BLaER1 treated with 17β-estradiol and CSF1 and Interleukin-3, amounts not matched to agents 10 nM and 100 nM (cell line): Measurements from ENCODE around the gene COPA.

ENCODE experiments used
- H3K27ac ChIP-seq, 11 experiments: shearing (Covaris generic); formaldehyde crosslinking; 2 replicates each; pipeline ENCODE4 v1.8.1; 2022
- H3K27me3 ChIP-seq, 11 experiments: shearing (Covaris generic); formaldehyde crosslinking; 2 replicates each; pipeline ENCODE4 v1.8.1; 2022
- H3K36me3 ChIP-seq, 11 experiments: shearing (Covaris generic); formaldehyde crosslinking; 2 replicates each; pipeline ENCODE4 v1.8.1; 2022
- H3K4me1 ChIP-seq, 10 experiments: shearing (Covaris generic); formaldehyde crosslinking; 2 replicates each; pipeline ENCODE4 v1.8.1; 2022
- H3K4me2 ChIP-seq, 11 experiments: shearing (Covaris generic); formaldehyde crosslinking; 2 replicates each; pipeline ENCODE4 v1.8.1; 2022
- H3K4me3 ChIP-seq, 10 experiments: shearing (Covaris generic); formaldehyde crosslinking; 2 replicates each; pipeline ENCODE4 v1.8.1; 2022
- H3K9ac ChIP-seq, 11 experiments: shearing (Covaris generic); formaldehyde crosslinking; 2 replicates each; pipeline ENCODE4 v1.8.1; 2022
- H3K9me3 ChIP-seq, 11 experiments: shearing (Covaris generic); formaldehyde crosslinking; replicated peaks in 1 of 11; 2 replicates each; pipeline ENCODE4 v1.8.1; 2022
- H4K20me1 ChIP-seq, 11 experiments: shearing (Covaris generic); formaldehyde crosslinking; 2 replicates each; pipeline ENCODE4 v1.8.1; 2022
- Cebpa-rat ChIP-seq, 11 experiments: shearing (Covaris generic); IDR thresholded peaks; 2 replicates each; pipeline ENCODE4 v1.8.1; 2022

The COPA gene

DNA sequence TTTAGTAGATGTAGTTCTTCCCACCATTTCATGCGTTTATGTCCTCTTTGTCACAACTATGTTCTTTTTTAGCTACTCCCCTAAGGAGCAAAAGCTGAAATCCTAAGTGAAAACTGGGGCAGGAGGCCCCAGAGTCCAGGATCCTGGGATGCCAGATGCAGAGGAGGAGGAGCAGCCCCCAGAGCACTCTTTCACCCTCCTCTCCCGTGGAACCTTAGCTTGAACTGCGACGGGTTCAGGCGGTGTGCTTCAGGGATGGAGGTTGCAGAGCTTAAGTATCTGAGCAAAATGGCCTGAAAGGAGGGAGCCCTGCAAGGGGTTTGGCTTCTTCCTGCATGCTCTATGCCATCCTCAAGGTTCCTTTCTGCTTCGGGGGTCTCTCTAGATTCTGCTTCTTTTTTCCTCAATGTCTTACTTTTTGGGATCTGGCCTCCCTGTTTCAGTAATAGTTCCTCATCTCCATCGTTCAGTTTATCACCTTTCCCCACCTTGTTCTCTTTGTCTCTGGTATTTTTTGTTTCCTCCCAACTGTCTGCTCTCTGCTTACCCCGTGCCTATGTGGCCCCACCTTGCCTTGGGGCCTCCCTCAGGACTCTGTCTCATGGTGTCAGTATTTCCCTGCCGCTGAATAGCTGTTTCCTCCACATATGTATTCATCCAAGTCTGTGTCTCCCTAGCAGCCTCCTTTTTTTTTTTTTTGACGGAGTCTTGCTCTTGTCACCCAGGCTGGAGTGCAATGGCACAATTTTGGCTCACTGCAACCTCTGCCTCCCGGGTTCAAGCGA lies 21.1 kb upstream of the COPA start:
- H4K20me1 ChIP-seq, result peaks cover 0 to 4% (median 0%) of the 10 kb centered on the region in 11 experiments; a peak in 1 of 22 replicates
- H3K4me2 ChIP-seq, result no peak overlapping the region
- no peak for TF ChIP-seq Cebpa-rat (IDR thresholded peaks at IDR 0.05)
- peaks cover 0 to 27% (median 18%) of the 10 kb centered on the region in 11 experiments; a peak in 17 of 22 replicates for H3K36me3 ChIP-seq
- no peaks in the 10 kb centered on the region for H3K27me3 ChIP-seq
- no peak overlapping the region for H3K4me3 ChIP-seq
- no peaks in the 10 kb centered on the region for H3K9me3 ChIP-seq
- no peak overlapping the region for H3K9ac ChIP-seq
- peaks cover 27 to 45% (median 40%) of the 10 kb centered on the region in 10 experiments for H3K4me1 ChIP-seq
- no peak overlapping the region for H3K27ac ChIP-seq

DNA sequence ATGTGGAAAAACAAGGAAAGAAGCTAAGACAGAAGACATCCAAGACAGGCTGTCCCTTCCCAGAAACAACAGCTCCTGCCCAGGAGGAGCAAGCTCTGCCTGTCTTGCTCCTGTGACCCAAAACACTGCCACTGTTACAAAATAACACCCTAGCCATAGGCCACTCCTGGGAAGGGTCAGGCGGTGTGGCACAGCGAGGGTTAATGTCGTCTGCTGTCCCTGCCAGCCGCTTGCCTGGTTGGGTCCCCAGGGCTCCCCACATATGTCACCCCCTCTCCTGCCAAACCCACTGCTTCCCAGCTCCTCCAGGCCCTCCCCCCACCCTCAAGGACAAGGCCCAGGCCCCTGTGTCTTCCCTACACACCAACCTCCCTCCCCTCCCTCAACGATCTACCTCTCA lies 20.0 kb upstream of the COPA start:
- no peak for TF ChIP-seq Cebpa-rat (IDR thresholded peaks at IDR 0.05)
- peak overlapping the region in 9 of 11 experiments; percentile 12 to 70 (median 41); a peak in 11 of 22 replicates for H3K27ac ChIP-seq

DNA sequence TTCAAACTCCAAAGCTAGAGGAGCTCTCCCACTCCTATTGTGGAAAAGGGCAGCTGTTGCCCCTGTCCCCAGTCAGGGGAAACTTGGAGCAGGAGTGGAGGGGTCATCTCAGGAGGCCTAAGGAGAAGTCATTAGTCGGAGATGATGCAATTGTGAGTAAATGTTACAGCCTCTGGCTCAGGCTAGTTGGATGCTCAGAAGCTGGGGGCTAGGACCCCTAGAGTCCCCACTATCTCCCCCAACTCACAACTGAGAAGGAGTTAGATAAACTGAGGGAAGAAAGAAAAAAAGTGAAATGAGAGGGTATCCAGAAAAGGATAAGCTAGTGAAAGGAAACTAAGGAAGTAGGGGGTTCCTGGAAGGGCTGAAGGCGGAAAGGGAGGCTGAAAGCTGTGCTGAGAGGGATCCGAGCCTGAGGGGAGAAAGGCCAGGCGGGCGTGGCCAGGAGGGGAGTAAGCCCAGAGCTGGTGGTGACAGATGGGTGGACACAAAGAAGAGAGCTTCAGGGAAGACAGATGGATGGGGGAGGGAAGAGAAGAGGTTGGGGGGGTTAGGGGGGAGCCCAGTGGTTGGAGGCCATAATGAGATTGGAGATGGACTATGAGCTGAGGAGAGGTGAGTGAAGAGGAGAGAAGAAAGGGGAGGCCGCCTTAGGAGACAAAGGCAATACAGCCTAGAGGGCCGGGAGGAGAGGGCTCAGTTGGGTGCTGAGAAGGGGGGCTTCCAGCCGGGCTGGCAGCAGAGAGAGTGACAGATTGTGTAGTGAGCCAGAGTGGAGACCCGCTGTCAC lies 19.3 kb upstream of the COPA start:
- no peak overlapping the region for H3K4me3 ChIP-seq
- no peaks in the 10 kb centered on the region for H3K9me3 ChIP-seq
- peak overlapping the region in 10 of 11 experiments; percentile 19 to 70 (median 41); a peak in 15 of 22 replicates for H3K27ac ChIP-seq
- H4K20me1 ChIP-seq, result no peaks in the 10 kb centered on the region; a peak in 2 of 22 replicates
- H3K4me1 ChIP-seq, result peaks cover 27 to 43% (median 37%) of the 10 kb centered on the region in 10 experiments
- peak overlapping the region; percentile 27 to 75 (median 56); a peak in 20 of 22 replicates for H3K4me2 ChIP-seq
- H3K27me3 ChIP-seq, result no peaks in the 10 kb centered on the region
- 0 out of 22 replicates have a peak, but pooled peaks of 1 of the 11 experiments have one; percentile 31 for TF ChIP-seq Cebpa-rat (IDR thresholded peaks at IDR 0.05)
- H3K36me3 ChIP-seq, result peaks cover 16 to 45% (median 36%) of the 10 kb centered on the region in 11 experiments
- H3K9ac ChIP-seq, result peak overlapping the region in 3 of 11 experiments; percentile 3 to 44 (median 32); a peak in 5 of 22 replicates

More for the DNA sequence above, 20.0 kb upstream of the COPA start:
- Histone ChIP-seq H3K9me3 (no peaks in the 10 kb centered on the region), H3K4me1 (peaks cover 27 to 43% (median 38%) of the 10 kb centered on the region in 10 experiments), H3K27me3 (no peaks in the 10 kb centered on the region), H3K9ac (no peak overlapping the region), H3K4me3 (no peak overlapping the region), H3K36me3 (peaks cover 9 to 38% (median 29%) of the 10 kb centered on the region in 11 experiments), H4K20me1 (peaks cover 0 to 2% (median 0%) of the 10 kb centered on the region in 11 experiments; a peak in 2 of 22 replicates), H3K4me2 (peak overlapping the region in 9 of 11 experiments; percentile 27 to 75 (median 64); a peak in 6 of 22 replicates)

GRCh38 chr1:160361814-160362167 lies 18.7 kb upstream of the COPA start:
- peak overlapping the region in 9 of 11 experiments; percentile 21 to 70 (median 45); a peak in 14 of 22 replicates for H3K27ac ChIP-seq
- no peaks in the 10 kb centered on the region for H3K9me3 ChIP-seq
- H3K9ac ChIP-seq, result peak overlapping the region in 4 of 11 experiments; percentile 3 to 44 (median 22); a peak in 4 of 22 replicates
- H4K20me1 ChIP-seq, result peaks cover 0 to 3% (median 0%) of the 10 kb centered on the region in 11 experiments; a peak in 3 of 22 replicates
- H3K4me3 ChIP-seq, result no peak overlapping the region
- H3K4me2 ChIP-seq, result peak overlapping the region; percentile 27 to 75 (median 56); a peak in 20 of 22 replicates
- peaks cover 21 to 51% (median 41%) of the 10 kb centered on the region in 11 experiments for H3K36me3 ChIP-seq
- TF ChIP-seq Cebpa-rat (IDR thresholded peaks at IDR 0.05), result no peak
- H3K27me3 ChIP-seq, result no peaks in the 10 kb centered on the region
- H3K4me1 ChIP-seq, result peaks cover 27 to 43% (median 37%) of the 10 kb centered on the region in 10 experiments

DNA sequence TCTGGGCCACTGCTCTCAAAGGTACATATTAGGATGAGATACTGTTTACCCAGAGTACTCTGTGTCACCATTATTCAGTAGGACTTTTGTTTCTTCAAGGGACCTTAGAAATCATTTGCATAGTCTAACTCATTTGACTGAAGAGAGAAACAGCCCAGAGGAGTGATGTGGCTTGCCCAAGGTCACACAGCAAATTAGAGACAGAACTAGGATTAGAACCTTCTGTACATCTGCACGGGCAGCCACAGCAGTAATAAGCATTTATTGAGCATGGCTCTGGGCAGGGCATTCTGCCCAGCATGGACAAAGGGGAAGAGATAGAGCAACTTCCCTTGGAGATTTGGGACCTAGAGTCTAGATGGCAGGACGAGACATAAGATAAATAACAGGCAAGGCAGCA lies 18.1 kb upstream of the COPA start:
- H3K36me3 ChIP-seq, result peaks cover 27 to 56% (median 47%) of the 10 kb centered on the region in 11 experiments
- no peak for TF ChIP-seq Cebpa-rat (IDR thresholded peaks at IDR 0.05)
- H3K9ac ChIP-seq, result peak overlapping the region in 2 of 11 experiments; percentile 13 to 32; a peak in 1 of 22 replicates
- no peaks in the 10 kb centered on the region for H3K27me3 ChIP-seq
- no peak overlapping the region for H3K4me3 ChIP-seq
- H3K4me2 ChIP-seq, result peak overlapping the region in 9 of 11 experiments; percentile 41 to 75 (median 68); a peak in 18 of 22 replicates
- H3K27ac ChIP-seq, result peak overlapping the region in 5 of 11 experiments; percentile 31 to 70 (median 48); a peak in 7 of 22 replicates
- H3K4me1 ChIP-seq, result peaks cover 27 to 41% (median 37%) of the 10 kb centered on the region in 10 experiments
- H4K20me1 ChIP-seq, result peaks cover 0 to 8% (median 0%) of the 10 kb centered on the region in 11 experiments; a peak in 3 of 22 replicates
- no peaks in the 10 kb centered on the region for H3K9me3 ChIP-seq

DNA sequence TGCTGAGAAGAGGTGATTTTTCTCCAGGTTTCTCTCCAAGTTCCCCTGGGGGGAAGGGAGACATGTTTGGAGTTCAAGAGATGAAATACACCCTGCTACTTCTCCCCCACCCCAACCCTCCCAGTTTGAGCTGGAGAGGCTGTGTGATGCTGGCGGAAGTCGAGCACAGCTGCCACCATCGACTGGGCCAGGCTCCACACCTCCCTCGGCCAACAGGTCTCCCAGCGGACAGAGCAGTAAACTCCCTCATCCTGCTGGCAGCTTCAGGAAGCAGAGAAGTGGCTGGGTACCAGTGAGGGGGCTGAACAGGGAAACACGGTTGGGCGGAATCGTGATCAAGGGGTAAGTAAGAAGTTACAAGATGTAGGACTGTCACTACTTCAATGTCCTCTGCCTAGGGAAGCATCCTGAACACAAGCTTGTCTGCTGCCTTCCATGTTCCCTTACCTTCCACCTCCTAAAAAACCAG lies 17.2 kb upstream of the COPA start:
- peaks cover 37 to 66% (median 57%) of the 10 kb centered on the region in 11 experiments for H3K36me3 ChIP-seq
- peak overlapping the region in 9 of 11 experiments; percentile 1 to 74 (median 66); a peak in 17 of 22 replicates for H3K4me2 ChIP-seq
- H3K27ac ChIP-seq, result peak overlapping the region in 6 of 11 experiments; percentile 10 to 52 (median 26); a peak in 10 of 22 replicates
- peaks cover 27 to 41% (median 37%) of the 10 kb centered on the region in 10 experiments for H3K4me1 ChIP-seq
- no peaks in the 10 kb centered on the region for H3K9me3 ChIP-seq
- peak overlapping the region in 1 of 11 experiments; percentile 22; a peak in 1 of 22 replicates for H3K9ac ChIP-seq
- peaks cover 0 to 8% (median 0%) of the 10 kb centered on the region in 11 experiments; a peak in 3 of 22 replicates for H4K20me1 ChIP-seq
- TF ChIP-seq Cebpa-rat (IDR thresholded peaks at IDR 0.05), result no peak
- no peak overlapping the region for H3K4me3 ChIP-seq
- H3K27me3 ChIP-seq, result no peaks in the 10 kb centered on the region

DNA sequence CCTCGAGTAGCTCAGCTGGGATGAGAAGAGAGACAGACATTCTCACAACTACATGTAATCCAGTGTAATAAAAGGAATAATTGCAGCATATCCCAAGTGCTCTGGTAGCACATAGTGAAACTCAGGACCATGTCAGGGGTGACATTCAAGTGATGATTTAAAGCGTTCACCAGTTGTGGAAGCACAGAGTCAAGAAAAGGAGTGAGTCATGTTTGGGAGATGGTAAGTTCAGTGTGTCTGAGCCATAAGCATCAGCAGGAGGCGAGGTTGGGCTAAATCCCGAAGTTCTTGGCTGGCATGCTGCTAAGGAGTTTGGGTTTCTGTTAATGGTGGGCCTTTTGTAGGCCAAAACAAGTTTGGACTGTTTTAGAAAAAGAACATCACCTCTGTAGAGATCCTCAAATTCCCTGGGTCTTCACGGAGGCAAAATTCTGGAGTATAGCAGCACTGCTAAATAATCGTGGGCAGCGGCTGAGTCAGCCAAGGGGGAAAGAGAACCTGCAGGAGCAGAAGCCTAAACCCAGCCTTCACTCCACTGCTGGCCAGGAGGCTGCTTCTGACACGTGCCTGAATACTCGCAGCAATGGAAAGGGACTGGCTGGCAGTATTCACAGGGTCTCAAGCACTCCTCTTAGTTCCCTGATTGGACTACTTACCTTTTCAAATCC lies 16.6 kb upstream of the COPA start:
- Histone ChIP-seq H3K27me3 (no peaks in the 10 kb centered on the region), H4K20me1 (peaks cover 0 to 10% (median 0%) of the 10 kb centered on the region in 11 experiments; a peak in 3 of 22 replicates), H3K4me1 (peaks cover 27 to 41% (median 37%) of the 10 kb centered on the region in 10 experiments), H3K27ac (peak overlapping the region in 3 of 11 experiments; percentile 8 to 52 (median 23); a peak in 3 of 22 replicates), H3K4me2 (peak overlapping the region in 9 of 11 experiments; percentile 1 to 74 (median 66); a peak in 16 of 22 replicates), H3K36me3 (peaks cover 42 to 72% (median 62%) of the 10 kb centered on the region in 11 experiments), H3K4me3 (no peak overlapping the region), H3K9ac (no peak overlapping the region; a peak in 2 of 22 replicates), H3K9me3 (no peaks in the 10 kb centered on the region)
- no peak for TF ChIP-seq Cebpa-rat (IDR thresholded peaks at IDR 0.05)

GRCh38 chr1:160358073-160358472 lies 15.0 kb upstream of the COPA start:
- no peak for TF ChIP-seq Cebpa-rat (IDR thresholded peaks at IDR 0.05)
- Histone ChIP-seq H3K4me2 (no peak overlapping the region), H3K36me3 (peaks cover 58 to 88% (median 79%) of the 10 kb centered on the region in 11 experiments), H3K9ac (no peak overlapping the region), H3K4me1 (peaks cover 27 to 38% (median 37%) of the 10 kb centered on the region in 10 experiments), H3K9me3 (no peaks in the 10 kb centered on the region), H4K20me1 (peaks cover 0 to 18% (median 0%) of the 10 kb centered on the region in 11 experiments; a peak in 5 of 22 replicates), H3K4me3 (no peak overlapping the region), H3K27ac (no peak overlapping the region), H3K27me3 (no peaks in the 10 kb centered on the region)
